ENCODE data around the gene GKN1. TPM values are rescaled to one million over a fixed set of nuclear protein-coding genes. Genes with fewer than 3 reads are reported as not detected.

Gene GKN1
- total RNA-seq, 2 experiments from 2014 or later, result not detected

DNA sequence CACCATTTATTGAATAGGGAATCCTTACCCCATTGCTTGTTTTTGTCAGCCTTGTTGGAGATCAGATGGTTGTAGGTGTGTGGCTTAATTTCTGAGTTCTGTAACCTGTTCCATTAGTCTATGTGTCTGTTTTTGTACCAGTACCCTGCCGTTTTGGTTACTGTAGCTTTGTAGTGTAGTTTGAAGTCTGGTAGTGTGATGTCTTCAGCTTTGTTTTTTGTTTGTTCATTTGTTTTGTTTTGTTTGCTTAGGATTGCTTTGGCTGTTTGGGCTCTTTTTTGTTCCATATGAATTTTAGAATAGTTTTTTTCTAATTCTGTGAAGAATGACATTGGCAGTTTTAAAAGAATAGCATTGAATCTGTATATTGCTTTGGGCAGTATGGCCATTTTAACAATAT lies 34.5 kb upstream of the GKN1 start:
- peaks cover 4% of the 10 kb centered on the region for H3K9me3 Mint-ChIP-seq
- H3K27ac Mint-ChIP-seq, result no peak overlapping the region
- peaks cover 32% of the 10 kb centered on the region for H3K27me3 Mint-ChIP-seq
- peaks cover 0 to 3% of the 10 kb centered on the region in 2 experiments for H3K9me3 ChIP-seq (ENCODE audit: control insufficient read depth in 1 of 2, insufficient read depth in 1 of 2, low read length in 2 of 2)
- H3K36me3 Mint-ChIP-seq (ENCODE audit: low read depth), result no peaks in the 10 kb centered on the region
- TF ChIP-seq, protein P1, sequence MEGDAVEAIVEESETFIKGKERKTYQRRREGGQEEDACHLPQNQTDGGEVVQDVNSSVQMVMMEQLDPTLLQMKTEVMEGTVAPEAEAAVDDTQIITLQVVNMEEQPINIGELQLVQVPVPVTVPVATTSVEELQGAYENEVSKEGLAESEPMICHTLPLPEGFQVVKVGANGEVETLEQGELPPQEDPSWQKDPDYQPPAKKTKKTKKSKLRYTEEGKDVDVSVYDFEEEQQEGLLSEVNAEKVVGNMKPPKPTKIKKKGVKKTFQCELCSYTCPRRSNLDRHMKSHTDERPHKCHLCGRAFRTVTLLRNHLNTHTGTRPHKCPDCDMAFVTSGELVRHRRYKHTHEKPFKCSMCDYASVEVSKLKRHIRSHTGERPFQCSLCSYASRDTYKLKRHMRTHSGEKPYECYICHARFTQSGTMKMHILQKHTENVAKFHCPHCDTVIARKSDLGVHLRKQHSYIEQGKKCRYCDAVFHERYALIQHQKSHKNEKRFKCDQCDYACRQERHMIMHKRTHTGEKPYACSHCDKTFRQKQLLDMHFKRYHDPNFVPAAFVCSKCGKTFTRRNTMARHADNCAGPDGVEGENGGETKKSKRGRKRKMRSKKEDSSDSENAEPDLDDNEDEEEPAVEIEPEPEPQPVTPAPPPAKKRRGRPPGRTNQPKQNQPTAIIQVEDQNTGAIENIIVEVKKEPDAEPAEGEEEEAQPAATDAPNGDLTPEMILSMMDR (IDR thresholded peaks at IDR 0.05), result no peak
- peaks cover 6% of the 10 kb centered on the region for H3K4me1 ChIP-seq (ENCODE audit: insufficient read depth, low read length)
- H3K27me3 ChIP-seq (ENCODE audit: control insufficient read depth in 1 of 2, insufficient read depth in 2 of 2, low read length in 2 of 2), result peaks cover 2 to 4% of the 10 kb centered on the region in 2 experiments
- no peaks in the 10 kb centered on the region for H3K36me3 ChIP-seq (ENCODE audit: insufficient read depth, low read length)
- no peak for DNase-seq
- ChIA-PET CTCF (no interaction called here), POLR2A (no interaction called here)
- peaks cover 4% of the 10 kb centered on the region for H3K4me1 Mint-ChIP-seq (ENCODE audit: low read depth)
- ATAC-seq (ENCODE audit: poor library complexity), result no peak
- H3K27ac ChIP-seq (ENCODE audit: low read depth in 1 of 2, low read length in 2 of 2), result no peak overlapping the region
- intact Hi-C loops (cut with DNase I, micrococcal nuclease), result no loop called here
- H3K4me3 ChIP-seq (ENCODE audit: low read length), result no peak overlapping the region
- H3K4me3 Mint-ChIP-seq, result no peak overlapping the region

DNA sequence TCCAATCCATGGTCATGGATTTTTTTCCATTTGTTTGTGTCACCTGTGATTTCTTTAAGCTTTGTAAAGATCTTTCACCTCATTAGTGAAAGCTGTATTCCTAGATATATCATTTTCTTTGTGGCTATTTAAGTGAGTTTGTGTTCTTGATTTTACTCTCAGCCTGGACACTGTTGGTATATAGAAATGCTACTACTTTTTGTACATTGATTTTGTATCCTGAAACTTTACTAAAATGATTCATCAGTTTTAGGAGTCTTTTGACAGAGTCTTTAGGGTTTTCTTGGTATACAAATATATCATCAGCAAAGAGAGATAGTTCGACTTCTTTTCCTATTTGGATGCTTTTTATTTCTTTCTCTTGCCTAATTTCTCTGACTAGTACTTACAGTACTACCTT lies 34.1 kb upstream of the GKN1 start:
- Mint-ChIP-seq H3K9me3 (peaks cover 4% of the 10 kb centered on the region), H3K4me1 (ENCODE audit: low read depth) (peaks cover 4% of the 10 kb centered on the region), H3K27me3 (peaks cover 32% of the 10 kb centered on the region), H3K4me3 (no peak overlapping the region), H3K27ac (no peak overlapping the region), H3K36me3 (ENCODE audit: low read depth) (no peaks in the 10 kb centered on the region)
- Histone ChIP-seq H3K27ac (ENCODE audit: low read depth in 1 of 2, low read length in 2 of 2) (no peak overlapping the region), H3K36me3 (ENCODE audit: insufficient read depth, low read length) (no peaks in the 10 kb centered on the region), H3K4me3 (ENCODE audit: low read length) (no peak overlapping the region), H3K9me3 (ENCODE audit: control insufficient read depth in 1 of 2, insufficient read depth in 1 of 2, low read length in 2 of 2) (peaks cover 0 to 3% of the 10 kb centered on the region in 2 experiments), H3K27me3 (ENCODE audit: control insufficient read depth in 1 of 2, insufficient read depth in 2 of 2, low read length in 2 of 2) (peaks cover 4% of the 10 kb centered on the region in 2 experiments), H3K4me1 (ENCODE audit: insufficient read depth, low read length) (peaks cover 6% of the 10 kb centered on the region)
- DNase-seq, result no peak
- intact Hi-C loops (cut with DNase I, micrococcal nuclease), result no loop called here
- ChIA-PET POLR2A (interaction anchor here (0.6 kb wide), 1 partner anchor 484 kb away, joined by 3 read pairs; no protein-coding TSS in a partner anchor), CTCF (no interaction called here)
- no peak for ATAC-seq (ENCODE audit: poor library complexity)
- TF ChIP-seq, protein P1 (IDR thresholded peaks at IDR 0.05), result no peak

DNA sequence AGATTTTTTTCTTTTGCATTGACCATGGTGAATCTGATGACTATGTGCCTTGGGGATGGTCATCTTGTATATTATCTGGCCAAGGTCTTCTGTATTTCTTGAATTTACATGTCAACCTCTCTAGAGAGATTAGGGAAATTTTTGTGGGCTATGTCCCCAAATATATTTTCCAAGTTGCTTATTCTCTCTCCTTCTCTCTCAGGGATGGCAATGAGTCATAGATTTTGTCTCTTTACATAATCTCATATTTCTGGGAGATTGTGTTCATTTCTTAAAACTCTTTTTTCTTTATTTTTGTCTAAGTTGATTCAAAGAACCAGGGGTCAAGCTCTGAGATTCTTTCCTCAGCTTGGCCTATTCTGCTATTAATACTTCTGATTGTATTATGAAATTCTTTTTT lies 31.6 kb upstream of the GKN1 start:
- no peak for ATAC-seq (ENCODE audit: poor library complexity)
- ChIA-PET POLR2A (no interaction called here), CTCF (interaction anchor here (1.0 to 1.9 kb wide), 6 partner anchors 8 to 35 kb away, joined by 3 to 12 read pairs (median 4); no protein-coding TSS in a partner anchor)
- H3K9me3 Mint-ChIP-seq, result peaks cover 4% of the 10 kb centered on the region
- no peaks in the 10 kb centered on the region for H3K36me3 ChIP-seq (ENCODE audit: insufficient read depth, low read length)
- TF ChIP-seq, protein P1 (IDR thresholded peaks at IDR 0.05), result no peak
- H3K4me3 Mint-ChIP-seq, result no peak overlapping the region
- peaks cover 4% of the 10 kb centered on the region for H3K4me1 Mint-ChIP-seq (ENCODE audit: low read depth)
- H3K27me3 Mint-ChIP-seq, result peaks cover 47% of the 10 kb centered on the region
- no peak overlapping the region for H3K27ac Mint-ChIP-seq
- peaks cover 6% of the 10 kb centered on the region for H3K4me1 ChIP-seq (ENCODE audit: insufficient read depth, low read length)
- H3K4me3 ChIP-seq (ENCODE audit: low read length), result no peak overlapping the region
- no peaks in the 10 kb centered on the region for H3K36me3 Mint-ChIP-seq (ENCODE audit: low read depth)
- H3K27me3 ChIP-seq (ENCODE audit: control insufficient read depth in 1 of 2, insufficient read depth in 2 of 2, low read length in 2 of 2), result peaks cover 0 to 4% of the 10 kb centered on the region in 2 experiments
- no peak for DNase-seq
- intact Hi-C loops (cut with DNase I, micrococcal nuclease), result no loop called here
- peaks cover 0 to 3% of the 10 kb centered on the region in 2 experiments for H3K9me3 ChIP-seq (ENCODE audit: control insufficient read depth in 1 of 2, insufficient read depth in 1 of 2, low read length in 2 of 2)
- H3K27ac ChIP-seq (ENCODE audit: low read depth in 1 of 2, low read length in 2 of 2), result no peak overlapping the region

Measured in CD4-positive, alpha-beta T cell (primary cell).